ENCODE measurements around the gene SLCO1A2.

DNA sequence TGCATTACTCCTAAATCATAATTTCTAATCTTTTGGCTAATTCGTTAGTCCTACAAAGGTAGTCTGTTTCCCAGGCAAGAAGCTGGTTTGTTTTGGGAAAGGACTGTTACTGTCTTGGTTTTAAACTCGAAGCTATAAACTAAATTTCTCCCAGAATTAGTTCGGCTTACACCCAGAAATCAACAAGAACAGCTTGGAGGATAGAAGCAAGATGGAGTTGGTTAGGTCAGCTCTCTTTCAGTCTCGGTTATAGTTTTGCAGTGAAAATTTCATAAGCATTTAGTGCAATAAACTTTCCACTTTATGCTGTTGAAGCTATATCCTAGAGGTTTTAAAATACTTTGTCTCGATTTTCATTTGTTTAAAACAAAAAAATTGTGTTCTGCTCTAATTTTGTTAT is 100.3 kb downstream of the SLCO1A2 start:
- TF ChIP-seq CTCF (conservative IDR thresholded peaks at IDR 0.05) (no peak), ZFX (IDR thresholded peaks at IDR 0.05) (no peak)
